Right lobe of liver (tissue), 4 donors: Measurements from ENCODE around the gene DNAAF8.

Experiments
- POLR2A ChIP-seq: fragments of 450-650 bp; IDR thresholded peaks from one replicate; pipeline ENCODE4 v1.6.1; 2017; ENCODE audit warnings: antibody characterized with exemption, mild to moderate bottlenecking
- TF ChIP-seq, protein P1 (sequence below), 4 donors: fragments of 200-600 bp in 3 of 4; fragments of 450-650 bp in 1 of 4; IDR thresholded peaks; one replicate each; pipeline versions ENCODE4 v1.5.1 to v1.8.0; 2016 to 2022; ENCODE audit warnings: antibody characterized with exemption in 4 of 4, mild to moderate bottlenecking in 2 of 4
- donor health status: DM: no; HTN: no; CAD: no.
- donor health status: DM: no; HTN: no; CAD: no.
- donor health status: DM: no; HTN: yes; CAD: no.

DNA sequence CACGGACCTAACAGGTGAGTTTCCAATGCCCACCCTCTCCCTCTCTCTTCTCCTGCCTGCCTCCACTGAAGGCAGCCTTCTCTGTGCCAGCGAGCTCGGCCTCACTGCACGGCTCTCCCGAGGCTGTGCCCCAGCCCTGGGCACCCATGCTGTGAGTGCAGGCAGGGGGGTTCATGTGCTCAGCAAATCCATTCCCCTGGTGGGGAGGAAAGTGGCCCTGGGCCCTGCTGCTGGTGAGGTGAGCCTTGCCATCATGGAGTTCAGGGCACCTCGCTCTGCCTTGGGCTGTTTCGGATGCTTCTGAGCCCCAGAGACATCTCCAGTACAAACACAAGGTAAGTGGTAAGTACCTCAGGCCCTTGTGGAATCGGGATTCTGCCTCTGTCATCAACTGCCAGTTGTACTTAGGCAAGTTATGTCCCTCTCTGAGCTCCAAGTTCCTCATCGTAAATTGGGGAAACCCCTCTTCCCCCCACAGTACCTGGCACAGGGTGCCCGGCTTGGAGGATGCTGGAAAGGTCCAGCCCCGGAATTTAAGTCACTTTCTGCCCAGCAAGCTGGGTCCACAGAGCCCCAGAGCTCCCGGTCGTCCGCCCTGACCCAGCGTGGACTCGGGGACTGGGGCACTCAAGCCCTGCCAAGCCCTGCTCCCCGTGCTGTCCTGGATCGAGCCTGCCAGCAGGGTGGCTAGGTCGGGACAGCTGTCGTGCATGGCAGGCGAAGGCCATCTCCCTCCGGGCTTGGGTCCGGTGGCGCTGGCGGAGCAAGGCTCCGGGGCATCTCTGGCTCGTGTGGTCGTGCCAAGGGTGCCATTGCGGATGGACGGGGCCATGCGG, 41.7 kb upstream of the DNAAF8 start:
- TF ChIP-seq, protein P1, sequence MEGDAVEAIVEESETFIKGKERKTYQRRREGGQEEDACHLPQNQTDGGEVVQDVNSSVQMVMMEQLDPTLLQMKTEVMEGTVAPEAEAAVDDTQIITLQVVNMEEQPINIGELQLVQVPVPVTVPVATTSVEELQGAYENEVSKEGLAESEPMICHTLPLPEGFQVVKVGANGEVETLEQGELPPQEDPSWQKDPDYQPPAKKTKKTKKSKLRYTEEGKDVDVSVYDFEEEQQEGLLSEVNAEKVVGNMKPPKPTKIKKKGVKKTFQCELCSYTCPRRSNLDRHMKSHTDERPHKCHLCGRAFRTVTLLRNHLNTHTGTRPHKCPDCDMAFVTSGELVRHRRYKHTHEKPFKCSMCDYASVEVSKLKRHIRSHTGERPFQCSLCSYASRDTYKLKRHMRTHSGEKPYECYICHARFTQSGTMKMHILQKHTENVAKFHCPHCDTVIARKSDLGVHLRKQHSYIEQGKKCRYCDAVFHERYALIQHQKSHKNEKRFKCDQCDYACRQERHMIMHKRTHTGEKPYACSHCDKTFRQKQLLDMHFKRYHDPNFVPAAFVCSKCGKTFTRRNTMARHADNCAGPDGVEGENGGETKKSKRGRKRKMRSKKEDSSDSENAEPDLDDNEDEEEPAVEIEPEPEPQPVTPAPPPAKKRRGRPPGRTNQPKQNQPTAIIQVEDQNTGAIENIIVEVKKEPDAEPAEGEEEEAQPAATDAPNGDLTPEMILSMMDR (IDR thresholded peaks at IDR 0.05) = no peak
- TF ChIP-seq POLR2A = no peak
